NB4 (cell line): Measurements from ENCODE around the gene USP20.

Source experiments
- CTCF ChIP-seq: IDR thresholded peaks from one replicate; pipeline ENCODE4 v1.5.1; 2012; ENCODE audit warnings: low read depth, low read length
- MAX ChIP-seq: IDR thresholded peaks from 2 replicates; pipeline ENCODE4 v1.6.1; 2011; ENCODE audit warnings: low read depth, low read length
- POLR2A ChIP-seq: IDR thresholded peaks from 2 replicates; pipeline ENCODE4 v1.6.1; 2011; ENCODE audit warnings: mild to moderate bottlenecking; ENCODE audit not compliant: insufficient read length; ENCODE audit errors: extremely low read depth

- TF ChIP-seq CTCF (no peak), POLR2A (no peak), MAX (no peak)
These were observed 5.8 kb downstream of the USP20 start for GRCh38 chr9:129841071-129841470.
